AG09309 (cell line): ENCODE results near the gene C8G.

Experiments
- DNase-seq: peaks from one replicate; pipeline ENCODE4 v3.0.0-alpha.2; 2010; ENCODE audit warnings: low read depth
- H3K4me3 ChIP-seq: 2 replicates; pipeline ENCODE4 v1.5.1; 2011; ENCODE audit warnings: mild to moderate bottlenecking, low read depth, low read length, moderate library complexity; ENCODE audit not compliant: control insufficient read depth
- CTCF ChIP-seq: IDR thresholded peaks from 2 replicates; pipeline ENCODE4 v1.5.1; 2011; ENCODE audit warnings: mild to moderate bottlenecking, low read depth, low read length, inconsistent platforms; ENCODE audit not compliant: insufficient read depth, control insufficient read depth; ENCODE audit errors: missing control alignments

C8G gene

DNA sequence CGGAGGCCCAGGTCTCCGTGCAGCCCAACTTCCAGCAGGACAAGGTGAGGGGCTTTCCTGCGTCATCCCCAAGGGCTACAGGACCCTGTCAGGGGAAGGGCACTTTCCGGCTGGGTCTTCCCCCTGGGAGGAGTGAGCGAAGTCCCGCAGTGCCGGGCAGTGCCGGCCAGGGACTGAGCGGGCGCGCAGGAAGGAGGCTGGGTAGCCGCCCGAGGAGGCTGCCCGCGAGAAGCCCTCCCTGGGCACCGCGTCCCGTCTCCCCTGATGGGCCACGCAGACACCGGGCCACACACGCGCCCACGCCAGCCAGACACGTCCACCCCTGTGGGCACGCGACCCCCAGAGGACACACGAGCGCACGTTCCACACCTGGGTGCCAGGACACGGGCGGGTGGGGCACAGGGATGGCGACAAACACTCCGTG lies 32.6 kb downstream of the C8G start:
- H3K4me3 ChIP-seq = peak overlapping the region; percentile 42
- DNase-seq = no peak
- TF ChIP-seq CTCF = no peak

DNA sequence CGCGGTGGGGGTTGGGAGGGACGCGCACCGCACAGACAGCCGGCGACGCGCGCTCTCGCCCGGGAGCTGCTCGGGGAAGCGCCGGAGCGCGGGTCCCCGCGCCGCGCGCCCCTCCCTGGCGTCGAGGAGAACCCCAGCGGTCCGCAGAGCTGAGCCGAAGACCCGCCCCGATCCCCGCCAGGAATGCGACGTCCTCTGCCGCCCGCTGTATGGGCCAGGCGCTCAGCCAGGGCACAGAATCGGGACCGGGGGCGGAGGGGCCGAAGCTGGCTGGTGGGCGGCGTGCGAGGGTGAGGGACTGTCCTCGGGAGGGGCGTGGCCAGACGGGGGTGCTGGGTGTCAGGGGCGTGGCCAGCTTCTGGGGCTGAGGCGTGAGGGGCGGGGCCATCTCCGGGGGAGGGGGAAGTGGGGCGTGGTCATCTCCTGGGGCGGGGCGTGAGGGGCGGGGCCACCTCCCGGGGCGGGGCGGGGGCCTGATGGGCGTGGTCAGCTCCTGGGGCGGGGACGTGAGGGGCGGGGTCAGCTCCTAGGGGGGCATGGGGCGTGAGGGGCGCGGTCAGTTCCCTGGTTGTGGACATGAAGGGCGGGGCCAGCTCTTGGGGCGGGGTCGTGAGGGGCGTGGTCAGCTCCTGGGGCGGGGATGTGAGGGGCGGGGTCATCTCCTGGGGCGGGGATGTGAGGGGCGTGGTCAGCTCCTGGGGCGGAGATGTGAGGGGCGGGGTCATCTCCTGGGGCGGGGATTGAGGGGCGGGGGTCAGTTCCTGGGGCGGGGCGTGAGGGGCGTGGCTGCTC lies 33.2 kb downstream of the C8G start:
- no peak for DNase-seq
- H3K4me3 ChIP-seq = peak overlapping the region; percentile 42
- TF ChIP-seq CTCF = no peak

- no peak for TF ChIP-seq CTCF
- DNase-seq = no peak
- no peak overlapping the region for H3K4me3 ChIP-seq
Measured at GRCh38 chr9:136978865-136979544, 34.0 kb downstream of the C8G start.

DNA sequence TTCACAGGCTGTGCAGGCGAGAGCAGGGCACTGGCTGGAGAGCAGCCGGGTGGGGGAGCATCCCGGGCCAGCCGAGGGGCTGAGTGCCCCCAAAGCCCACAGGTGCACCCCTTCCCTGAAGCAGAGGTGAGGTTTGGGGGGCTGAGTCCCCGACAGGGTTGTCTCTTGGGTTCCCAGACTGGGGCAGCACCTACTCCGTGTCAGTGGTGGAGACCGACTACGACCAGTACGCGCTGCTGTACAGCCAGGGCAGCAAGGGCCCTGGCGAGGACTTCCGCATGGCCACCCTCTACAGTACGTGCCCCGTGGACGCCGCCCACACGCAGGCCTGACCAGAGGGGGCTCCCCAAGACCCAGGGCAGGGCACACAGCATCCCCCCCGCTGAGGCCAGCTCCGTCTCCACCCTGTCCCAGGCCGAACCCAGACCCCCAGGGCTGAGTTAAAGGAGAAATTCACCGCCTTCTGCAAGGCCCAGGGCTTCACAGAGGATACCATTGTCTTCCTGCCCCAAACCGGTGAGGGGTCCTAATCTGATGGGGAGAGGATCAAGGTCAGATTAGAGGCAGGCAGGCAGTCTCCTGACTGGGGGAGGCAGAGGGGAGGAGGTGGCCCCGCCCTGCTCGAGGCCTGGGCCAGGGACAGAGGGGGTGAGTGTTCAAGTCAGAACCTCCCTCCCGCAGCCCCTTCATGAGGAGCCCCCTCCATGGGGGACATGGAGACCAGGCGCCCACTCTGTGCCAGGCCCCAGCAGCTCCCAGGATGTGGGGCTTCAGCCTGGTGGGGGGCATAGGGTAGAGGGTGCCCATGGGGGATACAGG lies 34.9 kb downstream of the C8G start:
- no peak for DNase-seq
- H3K4me3 ChIP-seq = no peak overlapping the region
- no peak for TF ChIP-seq CTCF

- DNase-seq = no peak
- no peak for TF ChIP-seq CTCF
- no peak overlapping the region for H3K4me3 ChIP-seq
Measured at GRCh38 chr9:136980669-136981478, 35.8 kb downstream of the C8G start.
